OCI-LY1 (cell line): Measurements from ENCODE around the gene VAPB.

Source experiments
- EZH2 ChIP-seq: fragments of 200-600 bp; sonication (generic), shearing (Covaris generic); IDR thresholded peaks from 2 replicates; pipeline ENCODE4 v1.8.0; 2017; ENCODE audit warnings: borderline replicate concordance, mixed run types, mild to moderate bottlenecking, antibody characterized with exemption, low read length, moderate library complexity, mixed read lengths
- TF ChIP-seq, protein P1 (sequence below): fragments of 200-600 bp; sonication (generic), shearing (Covaris generic); IDR thresholded peaks from 2 replicates; pipeline ENCODE4 v1.5.1; 2017; ENCODE audit warnings: mild to moderate bottlenecking, antibody characterized with exemption, low read length, moderate library complexity, mixed read lengths

DNA sequence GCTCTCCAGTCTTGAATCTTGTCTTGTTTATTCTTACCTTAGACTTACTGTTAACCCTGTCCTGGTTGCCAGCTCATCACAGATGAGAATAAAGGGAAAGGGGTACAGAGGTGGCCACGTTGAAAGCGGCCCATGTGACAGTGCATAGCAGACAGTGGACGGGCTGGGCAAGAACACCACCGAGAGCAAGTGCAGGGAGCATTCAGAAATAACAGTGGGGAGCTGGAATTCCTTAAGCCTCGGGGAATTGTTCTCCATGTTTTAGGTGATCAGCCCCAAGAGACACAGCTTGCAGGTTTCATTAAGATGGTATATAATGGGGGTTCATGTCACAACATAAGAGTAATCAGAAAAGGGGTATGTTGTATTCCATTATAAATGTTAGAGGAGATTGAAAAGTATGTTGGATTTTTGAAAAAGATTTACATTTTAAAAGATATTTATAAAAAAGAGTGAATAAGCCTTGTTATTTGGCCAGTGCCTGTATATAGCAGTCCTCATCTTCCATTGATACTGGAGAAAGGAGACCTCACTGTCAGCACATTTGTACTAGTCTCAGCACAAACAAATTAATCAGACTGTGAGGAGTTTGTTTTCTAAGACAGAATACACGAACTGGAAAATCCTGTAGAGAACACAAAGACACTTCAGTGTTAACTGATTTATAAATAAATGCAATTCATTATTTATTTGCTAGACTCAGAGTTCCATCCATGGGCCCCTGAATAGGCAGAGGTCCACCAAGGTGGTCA is 35.4 kb downstream of the VAPB start:
- TF ChIP-seq, protein P1, sequence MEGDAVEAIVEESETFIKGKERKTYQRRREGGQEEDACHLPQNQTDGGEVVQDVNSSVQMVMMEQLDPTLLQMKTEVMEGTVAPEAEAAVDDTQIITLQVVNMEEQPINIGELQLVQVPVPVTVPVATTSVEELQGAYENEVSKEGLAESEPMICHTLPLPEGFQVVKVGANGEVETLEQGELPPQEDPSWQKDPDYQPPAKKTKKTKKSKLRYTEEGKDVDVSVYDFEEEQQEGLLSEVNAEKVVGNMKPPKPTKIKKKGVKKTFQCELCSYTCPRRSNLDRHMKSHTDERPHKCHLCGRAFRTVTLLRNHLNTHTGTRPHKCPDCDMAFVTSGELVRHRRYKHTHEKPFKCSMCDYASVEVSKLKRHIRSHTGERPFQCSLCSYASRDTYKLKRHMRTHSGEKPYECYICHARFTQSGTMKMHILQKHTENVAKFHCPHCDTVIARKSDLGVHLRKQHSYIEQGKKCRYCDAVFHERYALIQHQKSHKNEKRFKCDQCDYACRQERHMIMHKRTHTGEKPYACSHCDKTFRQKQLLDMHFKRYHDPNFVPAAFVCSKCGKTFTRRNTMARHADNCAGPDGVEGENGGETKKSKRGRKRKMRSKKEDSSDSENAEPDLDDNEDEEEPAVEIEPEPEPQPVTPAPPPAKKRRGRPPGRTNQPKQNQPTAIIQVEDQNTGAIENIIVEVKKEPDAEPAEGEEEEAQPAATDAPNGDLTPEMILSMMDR: no peak
- no peak for TF ChIP-seq EZH2
